HG02763 (cell line): ENCODE results near the gene ABHD13.

Source experiments
- ATAC-seq: cut with Tn5 transposase; IDR thresholded peaks from one replicate; pipeline ENCODE4 v1.9.1; 2021; ENCODE audit warnings: mild to moderate bottlenecking, moderate library complexity; ENCODE audit not compliant: unreplicated experiment

The ABHD13 gene

DNA sequence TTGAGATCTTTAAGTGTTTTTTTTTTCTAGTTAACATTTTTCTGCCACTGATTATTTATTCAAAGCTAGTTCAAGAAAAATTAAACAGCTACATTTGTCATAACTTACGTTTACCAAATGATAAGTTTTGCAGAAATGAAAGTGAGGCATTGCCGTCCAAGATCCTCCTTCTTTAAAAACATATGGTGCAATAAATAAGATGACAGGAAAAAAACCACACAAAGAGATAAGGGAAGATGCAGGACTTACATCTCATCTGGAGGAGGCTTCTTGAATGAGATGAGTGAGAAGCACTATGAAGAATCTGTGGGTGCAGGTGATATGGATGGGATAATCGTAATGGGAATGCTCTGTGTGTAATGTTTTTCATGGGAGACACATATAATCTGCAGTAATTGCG, 63.7 kb downstream of the ABHD13 start:
- no peak for ATAC-seq

DNA sequence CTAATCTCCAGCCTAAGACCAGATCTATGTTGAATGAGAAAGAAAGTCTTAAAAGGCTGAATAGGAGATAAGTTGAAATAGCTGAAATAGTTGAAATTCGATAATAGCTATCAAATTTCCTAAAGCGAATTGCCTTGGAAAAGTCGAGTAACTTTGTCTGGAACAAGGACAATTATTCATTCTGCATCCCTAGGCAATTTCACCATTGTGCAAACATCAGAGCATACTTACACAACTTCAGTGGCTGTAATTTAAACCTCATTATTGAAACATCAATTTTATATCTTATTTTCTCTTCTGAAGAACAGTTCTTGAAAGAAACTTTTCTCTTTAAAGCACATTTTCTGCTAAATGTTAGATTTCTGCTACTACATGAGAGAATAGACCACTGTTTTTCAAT, 64.9 kb downstream of the ABHD13 start:
- no peak for ATAC-seq
